Adrenal gland (tissue), 12 donors: ENCODE results near the gene TAOK2. TPM values are rescaled to one million over a fixed set of nuclear protein-coding genes. Genes with fewer than 3 reads are reported as not detected.
A peak's percentile ranks its signal among the peaks of the same experiment; 100 is the strongest.
"Not testable (repeated sequence)": the region's sequence is repeated elsewhere in the genome, so short reads cannot be mapped to it uniquely, and the experiment has no call there.

Experiments used
- DNase-seq, 7 donors: peaks; one replicate each; pipeline ENCODE4 v3.0.0-alpha.2; 2019 to 2020
- H3K27ac ChIP-seq, 5 donors: fragments of 200-600 bp; sonication (generic) in 4 of 5; 1 replicate in 3 of 5; 2 replicates in 2 of 5; pipeline versions ENCODE4 v1.5.1 to v1.8.0; 2016 to 2020; ENCODE audit warnings: mild to moderate bottlenecking in 1 of 5
- H3K27me3 ChIP-seq: fragments of 200-600 bp; 2 replicates; pipeline ENCODE4 v1.8.0; 2021
- H3K36me3 ChIP-seq, 2 donors: fragments of 200-600 bp; replicated peaks in 1 of 2; 1 replicate in 1 of 2; 2 replicates in 1 of 2; pipeline versions ENCODE4 v1.5.1 to v1.8.0; 2018 to 2022
- H3K4me1 ChIP-seq, 2 donors: fragments of 200-600 bp; replicated peaks in 1 of 2; 1 replicate in 1 of 2; 2 replicates in 1 of 2; pipeline versions ENCODE4 v1.5.1 to v1.8.0; 2018 to 2021
- H3K4me3 ChIP-seq, 4 donors: fragments of 200-600 bp; sonication (generic) in 3 of 4; one replicate each; pipeline ENCODE4 v1.5.1; 2016 to 2018
- H3K9me3 ChIP-seq, 3 donors: fragments of 200-600 bp; sonication (generic) in 1 of 3; replicated peaks in 1 of 3; 1 replicate in 2 of 3; 2 replicates in 1 of 3; pipeline versions ENCODE4 v1.5.1 to v1.8.0; 2016 to 2021
- POLR2A ChIP-seq, 2 donors: fragments of 450-650 bp; IDR thresholded peaks; one replicate each; pipeline ENCODE4 v1.6.1; 2017; ENCODE audit warnings: antibody characterized with exemption in 2 of 2, mild to moderate bottlenecking in 2 of 2, moderate library complexity in 1 of 2
- WGBS, 4 donors: extraction: QIAGEN DNeasy Blood & Tissue Kit in 2 of 4; methylation state at CpG; one replicate each; pipeline versions ENCODE4 v1.1.5 to v1.1.7; 2013 to 2017; 5-methylcytosine and 5-hydroxymethylcytosine counted together
- intact Hi-C, 2 donors: fragments of 100-400 bp; cut with DNase I; formaldehyde crosslinking; loops; one replicate each; pipeline versions ENCODE4 v1.14.1 to v1.15.0; 2022 to 2023
- polyA plus RNA-seq, 3 donors: library from polyadenylated mRNA; stranded (reverse); fragments of 200-250 nt in 2 of 3; fragments of 350-450 nt in 1 of 3; fragmentation: Illumina TruSeq in 1 of 3; extraction: RNeasy Lipid Tissue Mini Kit (QIAGEN cat#74804) in 1 of 3; gene quantifications; one replicate each; pipeline ENCODE4 v1.2.3, GENCODE V29; 2013 to 2014
- total RNA-seq, 9 donors: library from RNA; depleted of rRNA in 4 of 9; stranded (reverse); fragments of >200 nt in 4 of 9; fragments of 120-200 nt in 1 of 9; fragmentation: NEBNext Ultra II Directional in 1 of 9; extraction: Animal tissue kit (Norgen Biotek cat#: 25700) in 1 of 9; gene quantifications; one replicate each; pipeline versions ENCODE4 v1.1.0 to v1.2.4, GENCODE V29; 2013 to 2023
- TF ChIP-seq, protein P1 (sequence below), 6 experiments: fragments of 450-650 bp in 4 of 6; fragments of 200-600 bp in 2 of 6; sonication (generic) in 1 of 6; IDR thresholded peaks; 1 replicate in 5 of 6; 2 replicates in 1 of 6; pipeline versions ENCODE4 v1.5.1 to v1.8.0; 2016 to 2021; ENCODE audit warnings: antibody characterized with exemption in 6 of 6, mild to moderate bottlenecking in 2 of 6, moderate library complexity in 1 of 6
- donor health status: healthy with polysubstance abuse.
- donor health status: Bipolar disorder and iron deficiency.
- donor health status: DM: yes; HTN: yes; CAD: no.
- donor health status: DM: no; HTN: no; CAD: no.
- donor health status: DM: no; HTN: no; CAD: no.
- donor health status: DM: yes; HTN: yes; CAD: no.

The TAOK2 gene
- total and polyA plus RNA-seq, 12 donors: 36.6 to 135 (median 72.3) TPM

DNA sequence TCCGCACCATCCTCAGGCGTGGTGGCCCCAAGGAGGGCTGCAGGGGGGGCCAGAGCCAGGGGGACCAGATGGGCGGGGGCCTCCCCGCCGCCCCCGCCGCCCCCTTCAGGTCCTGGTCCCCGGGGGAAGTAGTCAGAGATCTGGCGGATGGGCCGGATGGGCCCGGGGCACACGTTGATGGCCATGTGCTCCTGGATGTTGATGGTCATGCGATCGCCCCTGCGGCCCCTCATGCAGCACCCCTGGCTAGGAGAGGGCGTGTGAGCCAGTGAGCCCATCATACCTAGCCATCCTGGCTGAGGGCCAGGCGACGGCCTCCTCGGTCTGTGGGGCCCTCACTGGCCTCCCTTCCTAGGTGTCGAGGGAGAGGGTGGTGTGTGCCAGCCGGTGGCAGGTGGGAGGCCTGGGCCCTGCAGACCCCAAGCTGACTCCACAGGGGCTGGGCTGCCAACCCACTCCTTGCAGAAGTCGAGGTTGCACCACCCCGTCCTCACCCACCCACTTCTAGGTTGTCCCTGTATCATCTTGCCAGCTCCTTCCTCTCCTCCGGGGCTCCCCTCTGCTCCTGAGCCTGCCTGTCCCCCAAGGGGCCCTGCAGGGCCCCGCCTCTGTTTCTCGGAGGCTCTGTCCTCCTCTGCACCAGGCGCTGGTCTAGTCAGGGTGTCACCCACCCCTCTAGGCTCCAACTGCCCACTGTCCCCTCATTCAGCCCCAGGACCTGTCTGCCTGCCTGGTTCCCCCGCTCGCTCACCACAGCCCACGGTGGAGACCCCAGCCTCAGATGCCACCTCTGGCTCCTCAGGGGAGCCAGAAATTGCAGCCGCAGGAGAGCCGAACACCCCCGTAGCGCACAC is 36.5 kb downstream of the TAOK2 start:
- H3K36me3 ChIP-seq: no peaks in the 10 kb centered on the region
- TF ChIP-seq, protein P1, sequence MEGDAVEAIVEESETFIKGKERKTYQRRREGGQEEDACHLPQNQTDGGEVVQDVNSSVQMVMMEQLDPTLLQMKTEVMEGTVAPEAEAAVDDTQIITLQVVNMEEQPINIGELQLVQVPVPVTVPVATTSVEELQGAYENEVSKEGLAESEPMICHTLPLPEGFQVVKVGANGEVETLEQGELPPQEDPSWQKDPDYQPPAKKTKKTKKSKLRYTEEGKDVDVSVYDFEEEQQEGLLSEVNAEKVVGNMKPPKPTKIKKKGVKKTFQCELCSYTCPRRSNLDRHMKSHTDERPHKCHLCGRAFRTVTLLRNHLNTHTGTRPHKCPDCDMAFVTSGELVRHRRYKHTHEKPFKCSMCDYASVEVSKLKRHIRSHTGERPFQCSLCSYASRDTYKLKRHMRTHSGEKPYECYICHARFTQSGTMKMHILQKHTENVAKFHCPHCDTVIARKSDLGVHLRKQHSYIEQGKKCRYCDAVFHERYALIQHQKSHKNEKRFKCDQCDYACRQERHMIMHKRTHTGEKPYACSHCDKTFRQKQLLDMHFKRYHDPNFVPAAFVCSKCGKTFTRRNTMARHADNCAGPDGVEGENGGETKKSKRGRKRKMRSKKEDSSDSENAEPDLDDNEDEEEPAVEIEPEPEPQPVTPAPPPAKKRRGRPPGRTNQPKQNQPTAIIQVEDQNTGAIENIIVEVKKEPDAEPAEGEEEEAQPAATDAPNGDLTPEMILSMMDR (IDR thresholded peaks at IDR 0.05): no peak
- 12 to 23% (median 19%) methylated on average over 11 to 34 of the region's 34 CpGs for WGBS, 4 donors
- peak overlapping the region in 2 of 4 donors; percentile 4 to 52 for H3K4me3 ChIP-seq
- no peaks in the 10 kb centered on the region for H3K9me3 ChIP-seq
- no peak overlapping the region for H3K27ac ChIP-seq
- DNase-seq: no peak
- intact Hi-C loops: no loop called here
- peaks cover 11 to 12% of the 10 kb centered on the region in 2 donors for H3K4me1 ChIP-seq
- peaks cover 22% of the 10 kb centered on the region for H3K27me3 ChIP-seq

DNA sequence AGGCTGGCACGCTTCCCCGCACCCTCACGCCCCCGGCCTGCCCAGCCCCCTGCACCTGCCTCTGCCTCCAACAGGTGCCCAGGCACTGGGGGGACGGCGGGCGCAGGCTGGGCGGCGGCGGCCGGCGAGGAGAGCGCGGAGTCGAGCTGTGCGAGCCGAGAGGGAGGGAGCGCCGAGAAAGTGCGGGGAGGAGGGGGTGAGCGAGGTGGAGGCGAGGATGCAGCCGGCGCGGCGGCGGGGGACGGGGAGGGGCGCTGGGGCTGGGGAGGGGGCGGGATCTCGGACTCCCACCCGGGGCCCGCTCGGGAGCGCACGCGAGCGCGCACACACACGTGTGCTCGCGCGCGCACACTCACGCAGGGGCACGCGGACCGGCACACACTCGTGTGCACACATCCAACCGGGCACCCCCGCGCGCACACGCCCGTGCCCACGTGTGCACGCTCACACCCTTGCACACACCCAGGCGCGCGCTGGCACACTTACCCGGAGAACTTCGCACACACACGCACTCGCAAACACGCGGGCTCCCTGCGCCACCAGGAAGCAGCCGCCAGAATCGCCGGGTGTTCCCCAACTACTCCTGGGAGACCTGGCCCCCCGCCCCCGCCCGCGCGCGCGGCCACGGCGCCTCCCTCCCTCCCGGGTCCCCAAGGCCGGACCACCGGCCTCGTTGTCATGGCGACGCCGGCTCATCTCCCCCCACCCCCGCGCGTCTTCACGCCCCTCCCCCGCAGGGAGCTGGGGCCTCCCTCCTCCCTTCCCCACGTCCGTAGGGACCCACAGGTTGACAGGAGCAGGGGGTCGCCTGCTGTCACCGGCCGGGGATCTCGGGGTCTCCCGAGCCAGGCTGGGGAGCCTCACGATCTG is 37.4 kb downstream of the TAOK2 start, which contains the start of gene DOC2A:
TSS of gene DOC2A (minus strand) at position 184 of the 870 bp plus-strand sequence. CDS start 805 bp downstream, outside the sequence.
- intact Hi-C loops: no loop called here
- peaks cover 11 to 12% of the 10 kb centered on the region in 2 donors for H3K4me1 ChIP-seq
- 0 to 1% (median 1%) methylated on average over 9 to 99 of the region's 99 CpGs; no CpG with 5 or more reads in 1 of the 4 donors for WGBS, 4 donors
- H3K9me3 ChIP-seq: no peaks in the 10 kb centered on the region
- DNase-seq: no peak
- H3K4me3 ChIP-seq: peak within 1 kb of the TSS in 2 of 4 donors; percentile 4 to 52
- no peaks in the 10 kb centered on the region for H3K36me3 ChIP-seq
- peaks cover 22% of the 10 kb centered on the region for H3K27me3 ChIP-seq
- H3K27ac ChIP-seq: no peak within 1 kb of the TSS
- TF ChIP-seq, protein P1 (IDR thresholded peaks at IDR 0.05): no peak
- TF ChIP-seq POLR2A (IDR thresholded peaks at IDR 0.05): no peak

DNA sequence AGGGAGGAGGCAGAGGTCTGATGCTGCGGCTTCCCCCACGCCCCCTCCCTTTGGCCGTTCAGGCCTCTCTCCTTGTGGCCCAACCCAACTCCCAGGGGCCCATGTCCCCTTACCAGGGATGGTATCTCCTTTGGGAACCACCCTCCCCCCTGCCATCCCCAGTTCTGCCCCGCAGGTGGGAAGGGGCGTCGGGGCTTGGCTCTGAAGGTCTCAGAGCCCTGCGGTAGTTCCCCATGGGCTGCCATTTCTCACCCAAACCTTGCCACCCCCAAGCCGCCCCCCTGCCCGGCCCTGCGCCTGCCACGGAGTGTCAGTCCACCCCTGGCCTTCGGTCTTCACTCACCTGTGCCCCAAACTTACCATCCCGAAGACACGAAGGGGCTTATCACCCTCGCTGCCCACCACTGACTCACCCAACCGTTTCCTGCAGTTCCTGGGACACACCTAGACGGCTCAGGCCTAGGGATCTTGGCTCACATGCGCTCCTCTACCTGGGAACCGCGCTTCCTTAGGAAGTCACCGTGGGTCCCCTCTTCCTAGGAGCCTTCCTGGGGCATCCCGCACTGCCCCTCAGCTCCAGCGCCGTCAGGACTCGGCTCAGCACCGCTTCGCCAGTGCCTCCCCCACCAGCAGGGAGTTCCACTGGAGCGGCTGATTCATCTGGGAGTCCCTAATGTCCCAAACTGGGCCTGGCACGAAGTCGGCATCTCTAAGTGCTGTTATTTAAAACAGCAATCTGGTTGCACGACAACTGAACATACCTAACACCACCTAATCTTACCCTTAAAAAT is 38.2 kb downstream of the TAOK2 start:
- no peak overlapping the region for H3K4me3 ChIP-seq
- H3K4me1 ChIP-seq: peaks cover 11 to 12% of the 10 kb centered on the region in 2 donors
- TF ChIP-seq, protein P1 (IDR thresholded peaks at IDR 0.05): no peak
- no peak for TF ChIP-seq POLR2A (IDR thresholded peaks at IDR 0.05)
- no peaks in the 10 kb centered on the region for H3K9me3 ChIP-seq
- WGBS, 4 donors: 47 to 75% (median 49%) methylated on average over 17 to 31 of the region's 31 CpGs
- no peak overlapping the region for H3K27ac ChIP-seq
- no peak for DNase-seq
- no peaks in the 10 kb centered on the region for H3K36me3 ChIP-seq
- peaks cover 22% of the 10 kb centered on the region for H3K27me3 ChIP-seq
- intact Hi-C loops: no loop called here

DNA sequence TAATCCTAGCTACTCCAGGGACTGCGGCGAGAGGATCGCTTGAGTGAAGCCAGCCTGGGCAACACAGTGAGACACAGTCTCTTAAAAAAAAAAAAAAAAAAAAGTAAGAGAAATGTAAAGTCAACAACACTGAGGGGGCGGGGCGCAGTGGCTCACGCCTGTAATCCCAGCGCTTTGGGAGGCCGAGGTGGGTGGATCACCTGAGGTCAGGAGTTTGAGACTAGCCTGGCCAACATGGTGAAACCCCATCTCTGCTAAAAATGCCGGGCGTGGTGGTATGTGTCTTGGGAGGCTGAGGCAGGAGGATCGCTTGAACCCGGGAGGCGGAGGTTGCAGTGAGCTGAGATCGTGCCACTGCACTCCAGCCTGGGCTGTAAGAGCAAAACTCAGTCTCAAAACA is 38.9 kb downstream of the TAOK2 start:
- Histone ChIP-seq H3K4me1 (peaks cover 11 to 12% of the 10 kb centered on the region in 2 donors), H3K27me3 (peaks cover 22% of the 10 kb centered on the region)
- H3K36me3 ChIP-seq, H3K27ac ChIP-seq, DNase-seq, intact Hi-C loops, H3K9me3 ChIP-seq, H3K4me3 ChIP-seq: not testable (repeated sequence)
- 87 to 95% (median 92%) methylated on average over 14 of the region's 14 CpGs for WGBS, 4 donors

DNA sequence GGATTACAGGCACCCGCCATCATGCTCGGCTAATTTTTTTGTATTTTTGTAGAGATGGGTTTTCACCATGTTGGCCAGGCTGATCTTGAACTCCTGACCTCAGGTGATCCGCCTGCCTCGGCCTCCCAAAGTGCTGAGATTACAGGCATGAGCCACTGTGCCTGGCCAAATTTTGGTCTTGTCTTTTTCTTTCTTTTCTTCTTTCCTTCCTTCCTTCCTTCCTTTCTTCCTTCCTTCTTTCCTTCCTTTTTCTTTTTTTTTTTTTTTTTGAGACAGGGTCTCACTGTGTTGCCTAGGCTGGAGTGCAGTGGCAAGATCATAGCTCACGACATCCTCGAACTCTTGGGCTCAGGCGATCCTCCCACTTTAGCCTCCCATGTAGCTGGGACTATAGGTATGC is 41.8 kb downstream of the TAOK2 start:
- H3K4me3 ChIP-seq, DNase-seq, intact Hi-C loops, H3K36me3 ChIP-seq, H3K27ac ChIP-seq, H3K9me3 ChIP-seq: not testable (repeated sequence)
- peaks cover 11 to 12% of the 10 kb centered on the region in 2 donors for H3K4me1 ChIP-seq
- 85 to 88% (median 86%) methylated on average over 7 of the region's 7 CpGs for WGBS, 4 donors
- H3K27me3 ChIP-seq: peaks cover 13% of the 10 kb centered on the region
